Measurements from ENCODE around the gene RPGR. TPM values are rescaled to one million over a fixed set of nuclear protein-coding genes. Genes with fewer than 3 reads are reported as not detected.

The RPGR gene
- polyA plus RNA-seq, 1 donor from 2014 or later = 6.5 TPM

GRCh38 chrX:38273453-38273852 is 53.9 kb downstream of the RPGR start:
- Histone ChIP-seq H3K4me3 (ENCODE audit: low read length) (no peak overlapping the region), H3K9ac (ENCODE audit: low read length) (no peak overlapping the region), H3K27me3 (ENCODE audit: insufficient read depth, low read depth, low read length) (no peaks in the 10 kb centered on the region), H3K4me2 (ENCODE audit: low read length) (no peak overlapping the region), H3F3A (ENCODE audit: insufficient read depth, low read length, poor library complexity, severe bottlenecking) (no peaks in the 10 kb centered on the region), H3K9me2 (ENCODE audit: insufficient read depth, low read length) (no peaks in the 10 kb centered on the region), H3K27ac (ENCODE audit: low read length) (no peak overlapping the region), H3K36me3 (ENCODE audit: insufficient read depth, low read length) (no peaks in the 10 kb centered on the region), H2AFZ (ENCODE audit: low read depth, low read length) (no peak overlapping the region), H3K9me3 (ENCODE audit: low read length) (no peaks in the 10 kb centered on the region), H4K20me1 (ENCODE audit: insufficient read depth) (no peaks in the 10 kb centered on the region), H3K79me2 (replicated peaks; ENCODE audit: insufficient read depth, low read length) (no peaks in the 10 kb centered on the region)
- no peak for TF ChIP-seq MXI1 (conservative IDR thresholded peaks at IDR 0.05; ENCODE audit: poor library complexity, severe bottlenecking)
- no peak for TF ChIP-seq RAD21 (conservative IDR thresholded peaks at IDR 0.05)
- TF ChIP-seq POLR2AphosphoS5 (IDR thresholded peaks at IDR 0.05) = no peak

GRCh38 chrX:38271154-38271716 is 56.1 kb downstream of the RPGR start:
- Histone ChIP-seq H3K9me3 (ENCODE audit: low read length) (no peaks in the 10 kb centered on the region), H2AFZ (ENCODE audit: low read depth, low read length) (no peak overlapping the region), H3K27me3 (ENCODE audit: insufficient read depth, low read depth, low read length) (no peaks in the 10 kb centered on the region)

GRCh38 chrX:38268011-38268410 is 59.3 kb downstream of the RPGR start:
- no peak overlapping the region for H3K9ac ChIP-seq (ENCODE audit: low read length)
- no peaks in the 10 kb centered on the region for H3K79me2 ChIP-seq (replicated peaks; ENCODE audit: insufficient read depth, low read length)
- H3F3A ChIP-seq (ENCODE audit: insufficient read depth, low read length, poor library complexity, severe bottlenecking) = no peaks in the 10 kb centered on the region
- no peak overlapping the region for H3K4me3 ChIP-seq (ENCODE audit: low read length)
- TF ChIP-seq RAD21 (conservative IDR thresholded peaks at IDR 0.05) (no peak), MXI1 (conservative IDR thresholded peaks at IDR 0.05; ENCODE audit: poor library complexity, severe bottlenecking) (no peak), EZH2 (IDR thresholded peaks at IDR 0.05; ENCODE audit: borderline replicate concordance, insufficient read depth, low read length, poor library complexity, severe bottlenecking) (no peak), CTCF (IDR thresholded peaks at IDR 0.05; ENCODE audit: poor library complexity, severe bottlenecking) (no peak), SMC3 (conservative IDR thresholded peaks at IDR 0.05; ENCODE audit: poor library complexity) (no peak), EP300 (conservative IDR thresholded peaks at IDR 0.05; ENCODE audit: poor library complexity, severe bottlenecking) (no peak), POLR2AphosphoS5 (IDR thresholded peaks at IDR 0.05) (no peak)
- H3K9me2 ChIP-seq (ENCODE audit: insufficient read depth, low read length) = no peaks in the 10 kb centered on the region
- H2AFZ ChIP-seq (ENCODE audit: low read depth, low read length) = no peak overlapping the region
- no peaks in the 10 kb centered on the region for H3K36me3 ChIP-seq (ENCODE audit: insufficient read depth, low read length)
- H3K27me3 ChIP-seq (ENCODE audit: insufficient read depth, low read depth, low read length) = no peaks in the 10 kb centered on the region
- H3K4me2 ChIP-seq (ENCODE audit: low read length) = no peak overlapping the region
- no peaks in the 10 kb centered on the region for H3K9me3 ChIP-seq (ENCODE audit: low read length)
- no peaks in the 10 kb centered on the region for H4K20me1 ChIP-seq (ENCODE audit: insufficient read depth)
- H3K27ac ChIP-seq (ENCODE audit: low read length) = no peak overlapping the region

More at GRCh38 chrX:38271154-38271716, 56.1 kb downstream of the RPGR start:
- Histone ChIP-seq H3K36me3 (ENCODE audit: insufficient read depth, low read length) (no peaks in the 10 kb centered on the region), H3K79me2 (replicated peaks; ENCODE audit: insufficient read depth, low read length) (no peaks in the 10 kb centered on the region), H3K9me2 (ENCODE audit: insufficient read depth, low read length) (no peaks in the 10 kb centered on the region), H3K4me2 (ENCODE audit: low read length) (no peak overlapping the region), H4K20me1 (ENCODE audit: insufficient read depth) (no peaks in the 10 kb centered on the region), H3F3A (ENCODE audit: insufficient read depth, low read length, poor library complexity, severe bottlenecking) (no peaks in the 10 kb centered on the region), H3K4me3 (ENCODE audit: low read length) (no peak overlapping the region), H3K9ac (ENCODE audit: low read length) (no peak overlapping the region), H3K27ac (ENCODE audit: low read length) (no peak overlapping the region)
- TF ChIP-seq POLR2AphosphoS5 (IDR thresholded peaks at IDR 0.05) (no peak), SMC3 (conservative IDR thresholded peaks at IDR 0.05; ENCODE audit: poor library complexity) (no peak), EP300 (conservative IDR thresholded peaks at IDR 0.05; ENCODE audit: poor library complexity, severe bottlenecking) (no peak), MXI1 (conservative IDR thresholded peaks at IDR 0.05; ENCODE audit: poor library complexity, severe bottlenecking) (no peak), RAD21 (conservative IDR thresholded peaks at IDR 0.05) (no peak), TAF1 (IDR thresholded peaks at IDR 0.05; ENCODE audit: low read depth) (no peak), CTCF (IDR thresholded peaks at IDR 0.05; ENCODE audit: poor library complexity, severe bottlenecking) (no peak)

All from neural cell (in vitro differentiated cells).